GM10266 (cell line): ENCODE results near the gene ENTPD1.

ENCODE experiments used
- DNase-seq: peaks from one replicate; pipeline ENCODE4 v3.0.0; 2012; ENCODE audit errors: extremely low spot score
- TF ChIP-seq, protein P1 (sequence below): IDR thresholded peaks from 2 replicates; pipeline ENCODE4 v1.5.1; 2012; ENCODE audit warnings: mild to moderate bottlenecking, low read depth; ENCODE audit not compliant: control insufficient read depth, insufficient read depth; ENCODE audit errors: missing control alignments

ENTPD1 gene

DNA sequence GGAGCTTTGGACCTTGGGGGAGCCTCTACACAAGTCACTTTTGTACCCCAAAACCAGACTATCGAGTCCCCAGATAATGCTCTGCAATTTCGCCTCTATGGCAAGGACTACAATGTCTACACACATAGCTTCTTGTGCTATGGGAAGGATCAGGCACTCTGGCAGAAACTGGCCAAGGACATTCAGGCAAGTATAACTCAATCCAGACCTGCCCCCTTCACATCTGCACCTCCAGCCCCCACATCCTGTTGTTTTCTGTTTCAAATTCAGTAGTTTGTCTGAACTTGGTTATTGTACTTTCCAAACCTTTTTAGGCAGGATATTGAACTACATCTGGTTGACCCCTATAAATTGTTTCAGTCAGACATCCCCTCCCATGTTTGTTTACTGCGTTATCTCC, 89.4 kb downstream of the ENTPD1 start:
- DNase-seq, result no peak

DNA sequence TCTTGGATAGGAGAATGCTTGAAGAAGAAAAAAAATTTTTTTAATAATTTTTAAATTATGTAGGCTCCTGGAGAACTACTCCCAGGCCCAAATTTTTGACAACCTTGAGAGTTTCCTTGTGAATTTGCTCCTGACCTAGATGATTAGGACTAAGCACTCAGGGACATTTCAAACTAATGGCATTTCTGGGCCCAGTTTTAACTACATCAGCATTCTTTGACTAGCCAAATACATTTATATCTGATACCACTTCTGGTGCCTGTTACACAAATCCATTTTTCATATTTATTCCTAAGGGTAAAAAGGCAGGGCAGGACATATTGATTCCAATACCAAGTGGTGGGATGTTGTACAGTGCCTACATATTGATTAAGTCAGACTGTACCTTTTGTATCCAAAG, 91.0 kb downstream of the ENTPD1 start:
- TF ChIP-seq, protein P1, sequence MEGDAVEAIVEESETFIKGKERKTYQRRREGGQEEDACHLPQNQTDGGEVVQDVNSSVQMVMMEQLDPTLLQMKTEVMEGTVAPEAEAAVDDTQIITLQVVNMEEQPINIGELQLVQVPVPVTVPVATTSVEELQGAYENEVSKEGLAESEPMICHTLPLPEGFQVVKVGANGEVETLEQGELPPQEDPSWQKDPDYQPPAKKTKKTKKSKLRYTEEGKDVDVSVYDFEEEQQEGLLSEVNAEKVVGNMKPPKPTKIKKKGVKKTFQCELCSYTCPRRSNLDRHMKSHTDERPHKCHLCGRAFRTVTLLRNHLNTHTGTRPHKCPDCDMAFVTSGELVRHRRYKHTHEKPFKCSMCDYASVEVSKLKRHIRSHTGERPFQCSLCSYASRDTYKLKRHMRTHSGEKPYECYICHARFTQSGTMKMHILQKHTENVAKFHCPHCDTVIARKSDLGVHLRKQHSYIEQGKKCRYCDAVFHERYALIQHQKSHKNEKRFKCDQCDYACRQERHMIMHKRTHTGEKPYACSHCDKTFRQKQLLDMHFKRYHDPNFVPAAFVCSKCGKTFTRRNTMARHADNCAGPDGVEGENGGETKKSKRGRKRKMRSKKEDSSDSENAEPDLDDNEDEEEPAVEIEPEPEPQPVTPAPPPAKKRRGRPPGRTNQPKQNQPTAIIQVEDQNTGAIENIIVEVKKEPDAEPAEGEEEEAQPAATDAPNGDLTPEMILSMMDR, result no peak
- DNase-seq, result no peak

More for the DNA sequence above, 89.4 kb downstream of the ENTPD1 start:
- TF ChIP-seq, protein P1, result no peak

DNA sequence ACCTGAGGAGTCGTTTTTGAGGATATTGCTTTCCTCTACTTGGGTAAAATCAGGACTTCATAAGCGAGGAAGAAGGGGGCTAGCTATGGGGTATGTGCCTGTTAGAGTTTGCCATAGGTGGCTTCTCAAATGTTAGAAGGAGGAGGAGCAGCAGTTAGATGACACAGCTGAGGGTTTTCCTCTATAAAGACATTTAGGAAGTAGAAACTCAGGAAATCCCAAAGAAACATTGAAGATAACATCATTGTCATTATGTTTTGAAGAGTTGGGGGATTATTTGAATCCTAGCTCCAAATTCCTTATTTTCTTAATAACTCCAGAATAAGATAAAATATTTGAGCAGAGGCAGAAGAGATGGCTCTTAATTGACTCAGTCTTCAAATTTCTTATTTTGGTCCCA, 92.9 kb downstream of the ENTPD1 start:
- no peak for DNase-seq
- TF ChIP-seq, protein P1, result no peak

DNA sequence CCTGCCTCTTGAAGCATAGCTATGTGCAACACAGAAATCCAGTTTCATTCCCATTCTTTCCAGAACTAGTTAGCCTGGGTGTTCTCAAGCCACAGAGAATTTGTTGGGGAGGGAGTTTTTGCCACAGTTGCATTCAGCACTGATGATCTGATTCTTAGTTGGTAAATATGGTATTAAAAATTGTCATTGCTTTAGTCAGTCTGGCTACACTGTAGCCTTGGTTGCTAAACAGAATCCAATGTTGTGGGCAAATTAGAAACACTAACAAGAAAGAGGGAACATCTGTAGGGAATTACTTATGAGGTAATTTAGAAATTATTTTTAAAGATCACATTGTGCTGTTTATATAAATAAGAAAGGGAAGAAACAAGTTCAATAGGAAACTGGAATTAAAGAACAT, 94.8 kb downstream of the ENTPD1 start:
- DNase-seq, result no peak
- TF ChIP-seq, protein P1, result no peak

DNA sequence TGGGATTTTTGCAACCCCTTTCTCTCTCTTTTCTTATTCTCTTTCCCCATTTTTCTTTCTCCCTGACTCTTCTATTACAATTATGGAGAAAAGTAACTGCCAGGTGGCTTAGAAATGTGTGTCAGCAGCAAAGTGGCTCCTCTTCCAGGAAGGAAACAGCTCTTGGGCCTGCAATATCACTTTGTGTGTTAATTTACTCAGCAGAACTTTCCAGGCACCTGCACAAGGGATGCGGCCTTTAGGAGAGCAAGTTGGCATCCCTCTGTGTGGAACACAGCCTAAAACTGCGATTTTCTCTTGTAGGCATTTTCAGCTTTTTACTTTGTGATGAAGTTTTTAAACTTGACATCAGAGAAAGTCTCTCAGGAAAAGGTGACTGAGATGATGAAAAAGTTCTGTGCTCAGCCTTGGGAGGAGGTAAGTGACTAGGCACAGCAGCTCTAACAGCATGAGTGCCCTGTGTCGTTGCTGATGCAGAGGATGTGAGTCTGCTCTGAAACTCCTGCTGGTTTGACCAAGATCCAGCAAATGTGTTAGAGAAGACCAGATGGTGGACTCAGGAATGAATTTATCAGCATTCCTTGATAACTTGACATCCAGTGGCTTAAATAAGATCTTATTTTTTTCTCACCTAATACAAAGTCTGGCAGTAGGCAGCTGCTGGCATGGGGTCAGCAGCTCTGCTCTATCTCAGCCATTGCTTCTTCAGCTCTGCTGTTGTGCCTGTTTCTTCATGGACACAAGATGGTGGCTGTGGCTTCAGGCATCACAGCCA, 104.4 kb downstream of the ENTPD1 start:
- TF ChIP-seq, protein P1, result no peak
- no peak for DNase-seq

DNA sequence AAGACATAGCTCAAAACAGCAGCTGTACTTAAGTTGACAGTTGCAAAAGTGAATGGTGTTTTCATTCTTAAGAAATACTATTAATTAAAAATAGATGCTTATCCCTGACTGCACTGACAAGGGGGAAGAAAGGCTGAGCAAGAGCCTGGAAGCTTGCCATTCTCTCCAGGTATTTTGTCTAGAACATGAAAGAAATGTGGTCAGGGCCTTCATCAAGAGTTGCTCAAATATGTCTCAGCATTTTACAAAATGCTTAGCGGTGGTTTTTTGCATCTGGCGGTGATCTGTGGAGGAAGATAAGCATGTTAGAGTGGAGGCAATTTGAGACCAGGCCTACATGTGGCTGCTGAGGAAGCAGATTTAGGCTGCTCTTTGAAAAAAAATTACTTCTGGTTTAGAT, 105.4 kb downstream of the ENTPD1 start:
- TF ChIP-seq, protein P1, result no peak
- no peak for DNase-seq
